Measurements from ENCODE around the gene COL25A1. TPM values are rescaled to one million over a fixed set of nuclear protein-coding genes. Genes with fewer than 3 reads are reported as not detected.

The COL25A1 gene
- total RNA-seq, 1 donor from 2014 or later, result 1.3 TPM

GRCh38 chr4:108820492-108821350 lies 481.7 kb downstream of the COL25A1 start:
- no peak for DNase-seq (ENCODE audit: extremely low spot score, unreplicated experiment)
- TF ChIP-seq CTCF (IDR thresholded peaks at IDR 0.05), result no peak
- peaks cover 6% of the 10 kb centered on the region for H3K27me3 Mint-ChIP-seq (ENCODE audit: unreplicated experiment)
- H3K9me3 Mint-ChIP-seq (ENCODE audit: unreplicated experiment), result no peaks in the 10 kb centered on the region
- H3K36me3 Mint-ChIP-seq (ENCODE audit: unreplicated experiment), result no peaks in the 10 kb centered on the region
- no peak overlapping the region for H3K4me3 Mint-ChIP-seq (ENCODE audit: unreplicated experiment)
- no peaks in the 10 kb centered on the region for H3K4me1 Mint-ChIP-seq (ENCODE audit: unreplicated experiment)
- no peak overlapping the region for H3K27ac Mint-ChIP-seq (ENCODE audit: unreplicated experiment)

GRCh38 chr4:108814326-108814725 lies 488.1 kb downstream of the COL25A1 start:
- peaks cover 11% of the 10 kb centered on the region for H3K27me3 Mint-ChIP-seq (ENCODE audit: unreplicated experiment)
- no peak for TF ChIP-seq CTCF (IDR thresholded peaks at IDR 0.05)
- H3K36me3 Mint-ChIP-seq (ENCODE audit: unreplicated experiment), result no peaks in the 10 kb centered on the region
- no peak for DNase-seq (ENCODE audit: extremely low spot score, unreplicated experiment)
- no peaks in the 10 kb centered on the region for H3K9me3 Mint-ChIP-seq (ENCODE audit: unreplicated experiment)
- H3K27ac Mint-ChIP-seq (ENCODE audit: unreplicated experiment), result no peak overlapping the region
- no peak overlapping the region for H3K4me3 Mint-ChIP-seq (ENCODE audit: unreplicated experiment)
- no peaks in the 10 kb centered on the region for H3K4me1 Mint-ChIP-seq (ENCODE audit: unreplicated experiment)

GRCh38 chr4:108813261-108813660 lies 489.2 kb downstream of the COL25A1 start:
- Mint-ChIP-seq H3K27ac (ENCODE audit: unreplicated experiment) (no peak overlapping the region), H3K9me3 (ENCODE audit: unreplicated experiment) (no peaks in the 10 kb centered on the region)

GRCh38 chr4:108811486-108811885 lies 491.0 kb downstream of the COL25A1 start:
- Mint-ChIP-seq H3K4me1 (ENCODE audit: unreplicated experiment) (no peaks in the 10 kb centered on the region), H3K27ac (ENCODE audit: unreplicated experiment) (no peak overlapping the region), H3K36me3 (ENCODE audit: unreplicated experiment) (no peaks in the 10 kb centered on the region), H3K4me3 (ENCODE audit: unreplicated experiment) (no peak overlapping the region), H3K27me3 (ENCODE audit: unreplicated experiment) (peaks cover 6% of the 10 kb centered on the region), H3K9me3 (ENCODE audit: unreplicated experiment) (no peaks in the 10 kb centered on the region)
- no peak for TF ChIP-seq CTCF (IDR thresholded peaks at IDR 0.05)
- no peak for DNase-seq (ENCODE audit: extremely low spot score, unreplicated experiment)

More at GRCh38 chr4:108813261-108813660, 489.2 kb downstream of the COL25A1 start:
- Mint-ChIP-seq H3K36me3 (ENCODE audit: unreplicated experiment) (no peaks in the 10 kb centered on the region), H3K4me1 (ENCODE audit: unreplicated experiment) (no peaks in the 10 kb centered on the region), H3K27me3 (ENCODE audit: unreplicated experiment) (peaks cover 11% of the 10 kb centered on the region), H3K4me3 (ENCODE audit: unreplicated experiment) (no peak overlapping the region)
- no peak for TF ChIP-seq CTCF (IDR thresholded peaks at IDR 0.05)
- DNase-seq (ENCODE audit: extremely low spot score, unreplicated experiment), result no peak

- peaks cover 5% of the 10 kb centered on the region for H3K27me3 Mint-ChIP-seq (ENCODE audit: unreplicated experiment)
- no peak for DNase-seq (ENCODE audit: extremely low spot score, unreplicated experiment)
- no peaks in the 10 kb centered on the region for H3K36me3 Mint-ChIP-seq (ENCODE audit: unreplicated experiment)
- H3K9me3 Mint-ChIP-seq (ENCODE audit: unreplicated experiment), result no peaks in the 10 kb centered on the region
- no peak overlapping the region for H3K4me3 Mint-ChIP-seq (ENCODE audit: unreplicated experiment)
- H3K4me1 Mint-ChIP-seq (ENCODE audit: unreplicated experiment), result no peaks in the 10 kb centered on the region
- TF ChIP-seq CTCF (IDR thresholded peaks at IDR 0.05), result no peak
- no peak overlapping the region for H3K27ac Mint-ChIP-seq (ENCODE audit: unreplicated experiment)
Measured at GRCh38 chr4:108810087-108810486, 492.4 kb downstream of the COL25A1 start.
